HG03342 (cell line): ENCODE results near the gene VPS52.
A peak's percentile ranks its signal among the peaks of the same experiment; 100 is the strongest.

Experiments
- ATAC-seq: cut with Tn5 transposase; IDR thresholded peaks from one replicate; pipeline ENCODE4 v1.9.1; 2021; ENCODE audit warnings: mild to moderate bottlenecking, moderate library complexity; ENCODE audit not compliant: unreplicated experiment

The VPS52 gene

DNA sequence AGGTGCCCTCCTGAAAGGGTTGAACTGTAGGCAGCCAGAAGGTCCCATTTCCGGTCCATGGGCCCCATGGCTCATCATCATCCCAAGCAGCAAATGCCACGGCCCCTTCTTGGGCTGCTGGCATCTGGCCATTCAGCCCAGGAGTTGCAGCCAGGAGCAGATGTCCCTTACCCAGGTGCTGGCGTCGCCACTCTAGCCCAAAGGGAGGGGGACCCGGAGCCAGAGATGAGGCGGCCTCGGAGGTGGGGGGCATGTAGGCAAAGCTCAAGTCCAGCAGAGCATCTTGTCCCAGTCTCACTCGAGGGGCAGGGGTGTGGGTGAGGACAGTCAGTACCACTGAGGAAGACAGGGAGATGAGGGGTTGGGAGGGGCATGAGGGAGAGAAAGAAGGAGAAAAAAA lies 33.4 kb upstream of the VPS52 start:
- no peak for ATAC-seq

DNA sequence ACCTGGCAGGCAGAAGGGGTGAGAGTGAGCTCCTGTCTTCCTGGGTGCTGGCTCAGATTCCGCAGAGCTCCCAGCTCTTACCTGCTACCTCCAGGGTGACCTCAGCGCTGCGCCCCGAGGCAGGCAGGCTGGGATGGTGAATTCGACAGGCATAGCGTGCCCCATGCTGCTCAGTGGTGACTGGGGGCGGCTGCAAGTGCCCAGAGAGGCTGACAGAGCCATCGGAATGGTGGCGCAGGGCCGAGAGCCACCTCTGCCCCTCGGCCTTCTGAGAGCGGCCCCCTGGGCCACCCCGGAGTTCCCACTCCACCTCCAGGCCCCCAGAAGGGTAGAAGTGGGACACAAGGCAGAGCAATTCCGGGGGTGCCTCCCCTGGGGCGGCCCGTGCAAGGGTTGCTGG lies 32.5 kb upstream of the VPS52 start:
- ATAC-seq = no peak

DNA sequence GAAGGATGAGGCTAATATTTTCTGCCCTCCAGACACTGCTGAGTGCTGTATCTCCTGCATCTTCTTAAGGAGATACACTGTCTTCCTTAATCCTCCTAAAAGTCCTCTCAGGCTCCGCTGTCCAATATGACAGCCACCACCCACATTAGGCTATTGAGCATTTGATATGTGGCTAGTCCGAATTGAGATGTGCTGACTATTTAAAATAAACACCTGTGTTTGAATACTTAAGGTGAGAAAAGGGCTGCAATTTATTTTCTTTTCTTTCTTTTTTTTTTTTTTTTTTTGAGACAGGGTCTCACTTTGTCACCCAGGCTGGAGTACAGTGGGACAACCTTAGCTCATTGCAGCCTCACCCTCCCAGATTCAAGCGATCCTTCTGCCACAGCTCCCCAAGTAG lies 30.2 kb upstream of the VPS52 start:
- no peak for ATAC-seq

DNA sequence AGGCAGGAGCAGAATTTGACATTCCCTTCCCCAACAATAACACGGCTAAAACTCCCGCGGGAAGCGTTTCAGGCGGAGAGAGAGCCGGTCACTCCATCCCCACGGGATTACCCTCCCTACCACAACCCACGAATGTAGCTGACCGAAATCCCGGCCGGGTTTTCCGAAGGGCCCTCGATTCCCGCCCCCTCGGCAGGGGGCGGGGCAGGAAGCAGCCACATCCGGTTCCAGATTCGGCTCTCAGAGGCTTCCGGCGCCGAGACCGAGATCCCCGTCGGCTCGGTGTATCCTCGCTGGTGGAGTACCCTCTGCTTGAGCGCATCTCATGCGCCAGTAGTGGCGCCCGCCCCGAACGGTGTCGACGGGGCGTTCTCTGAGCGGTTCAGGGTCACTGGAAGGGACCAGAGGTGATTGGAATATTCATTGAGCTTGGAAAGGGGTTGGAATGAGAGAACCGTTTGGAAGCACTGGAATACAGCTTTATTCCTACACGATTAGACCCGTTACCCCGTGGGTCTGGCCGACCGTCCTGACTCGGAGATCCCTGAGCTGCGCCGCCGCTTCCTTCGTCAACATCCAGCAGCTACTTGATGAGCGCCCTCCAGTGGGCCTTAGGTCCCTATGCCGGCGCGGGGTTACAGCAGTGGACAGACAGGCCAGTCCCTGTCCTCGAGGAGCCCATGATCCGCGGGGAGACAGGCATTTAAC lies 27.7 kb upstream of the VPS52 start:
- ATAC-seq = peak; percentile 71

DNA sequence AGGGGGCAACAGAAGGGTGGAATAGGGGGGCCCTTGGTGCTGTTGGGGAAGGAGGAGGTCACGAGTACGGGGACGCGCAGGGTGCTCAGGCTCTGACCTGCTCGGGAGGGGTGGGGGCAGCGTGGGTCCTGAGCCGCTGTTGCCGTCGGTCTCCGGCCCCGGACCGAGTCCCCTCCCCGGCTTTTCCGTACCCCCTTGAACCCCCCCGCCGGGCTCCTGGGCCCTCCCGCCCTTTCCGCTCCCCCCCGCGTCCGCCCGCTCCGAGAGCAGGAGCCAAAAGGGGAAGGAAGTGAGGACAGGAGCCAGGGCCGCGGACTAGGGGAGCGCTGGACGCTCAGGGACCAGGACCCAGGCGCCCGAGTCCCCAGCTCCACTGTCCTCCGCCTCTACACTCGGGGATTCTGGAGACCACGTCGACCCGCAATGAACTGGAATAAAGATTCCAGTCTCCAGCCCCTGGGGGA lies 27.1 kb upstream of the VPS52 start, which contains the start of gene RGL2:
RGL2 (minus strand) TSS at position 170 of the 464 bp plus-strand sequence. CDS start 332 bp downstream, outside the sequence.
- ATAC-seq = peak; percentile 13

DNA sequence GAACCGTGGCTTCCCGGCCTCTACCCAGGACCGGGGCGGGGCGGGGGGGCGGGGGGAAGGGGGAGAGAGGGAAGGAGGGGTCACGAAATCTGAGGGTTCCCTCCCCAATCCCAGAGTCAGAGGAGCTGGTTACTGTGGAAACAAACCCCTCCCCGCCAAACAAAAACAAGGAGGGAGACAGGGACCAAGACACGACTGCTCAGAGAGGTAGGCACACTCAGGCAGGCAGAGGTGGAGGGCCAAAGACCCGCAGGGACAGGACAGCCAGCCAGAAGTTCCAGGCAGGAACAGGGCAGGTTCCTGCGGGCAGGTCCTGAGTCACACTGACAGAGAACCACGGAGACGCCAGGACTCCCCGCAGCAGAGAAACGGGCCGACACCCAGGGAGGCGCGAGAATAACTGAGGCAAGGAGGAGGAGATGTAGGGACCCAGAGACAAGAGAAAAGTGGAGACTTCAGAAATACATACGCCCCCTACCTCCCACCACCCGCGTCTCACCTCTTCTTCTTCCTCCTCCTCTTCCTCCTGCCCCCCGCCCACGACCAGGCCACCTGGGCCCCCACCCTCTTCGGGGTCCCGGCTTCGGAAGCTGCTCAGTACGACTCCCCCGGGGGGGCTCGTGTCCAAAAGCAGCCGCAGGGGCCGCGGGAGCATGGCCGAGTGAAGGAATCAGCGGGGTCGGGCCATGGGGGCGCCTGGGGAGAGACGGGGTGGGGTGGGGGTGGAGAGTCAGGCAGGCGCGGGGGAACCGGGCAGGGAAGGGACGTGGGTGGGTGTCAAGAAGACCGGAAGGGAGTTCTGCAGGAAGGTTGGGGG lies 26.5 kb upstream of the VPS52 start:
- ATAC-seq = peak; percentile 29

DNA sequence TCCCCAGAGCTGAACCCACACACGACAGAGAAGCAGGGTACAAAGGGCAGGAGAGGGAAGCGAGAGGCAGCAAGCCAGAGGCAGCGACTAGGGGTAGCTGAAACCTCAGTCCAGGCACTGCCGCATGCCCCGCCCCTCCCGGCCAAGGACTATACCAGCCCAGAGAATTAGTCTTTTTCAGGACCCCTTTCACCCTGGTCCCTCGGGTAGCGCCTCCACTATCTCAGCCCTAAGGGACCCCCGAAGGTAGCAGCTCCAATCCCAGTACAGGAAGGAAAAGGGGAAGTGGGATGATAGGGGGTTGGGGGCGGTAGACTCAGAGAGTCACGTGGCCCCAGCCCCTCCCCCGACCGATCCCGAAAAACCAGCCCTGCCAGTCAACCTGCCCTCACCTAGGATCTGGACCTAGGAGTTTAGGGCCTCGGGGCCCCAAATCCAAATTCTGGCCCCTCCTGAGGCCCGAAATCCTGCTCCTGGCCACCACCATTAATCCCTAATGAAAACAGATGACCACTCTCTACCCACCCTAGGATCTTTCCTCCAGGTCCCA lies 25.8 kb upstream of the VPS52 start:
- no peak for ATAC-seq

DNA sequence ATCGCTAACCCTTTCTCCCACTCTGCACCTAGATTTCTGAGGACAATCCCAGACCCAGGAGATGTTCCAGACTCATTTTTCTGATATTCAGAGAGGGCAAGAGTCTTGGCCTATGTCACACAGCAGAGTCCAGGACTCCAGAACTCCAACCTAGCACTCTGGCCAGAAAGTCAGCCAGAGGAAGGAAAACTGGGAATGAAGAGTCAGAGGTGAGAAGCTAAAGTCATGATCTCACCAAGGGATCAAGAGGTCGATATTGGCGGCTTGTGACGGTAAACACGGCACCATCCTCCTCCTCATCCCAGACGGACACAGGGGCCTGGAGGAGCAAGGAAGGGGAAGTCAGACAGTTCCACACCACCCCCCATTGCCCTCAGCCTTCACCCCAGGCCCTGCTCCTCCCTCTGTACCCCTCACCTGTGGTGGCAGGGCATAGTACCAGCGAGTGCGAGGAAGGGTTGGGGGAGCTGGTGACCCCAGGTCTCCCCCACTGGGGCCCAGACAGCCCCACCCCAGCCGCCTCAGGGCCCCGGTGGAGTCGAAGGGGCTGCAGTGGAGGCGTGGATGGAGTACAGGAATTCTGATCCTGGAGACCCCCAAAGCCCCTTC lies 25.2 kb upstream of the VPS52 start:
- no peak for ATAC-seq

DNA sequence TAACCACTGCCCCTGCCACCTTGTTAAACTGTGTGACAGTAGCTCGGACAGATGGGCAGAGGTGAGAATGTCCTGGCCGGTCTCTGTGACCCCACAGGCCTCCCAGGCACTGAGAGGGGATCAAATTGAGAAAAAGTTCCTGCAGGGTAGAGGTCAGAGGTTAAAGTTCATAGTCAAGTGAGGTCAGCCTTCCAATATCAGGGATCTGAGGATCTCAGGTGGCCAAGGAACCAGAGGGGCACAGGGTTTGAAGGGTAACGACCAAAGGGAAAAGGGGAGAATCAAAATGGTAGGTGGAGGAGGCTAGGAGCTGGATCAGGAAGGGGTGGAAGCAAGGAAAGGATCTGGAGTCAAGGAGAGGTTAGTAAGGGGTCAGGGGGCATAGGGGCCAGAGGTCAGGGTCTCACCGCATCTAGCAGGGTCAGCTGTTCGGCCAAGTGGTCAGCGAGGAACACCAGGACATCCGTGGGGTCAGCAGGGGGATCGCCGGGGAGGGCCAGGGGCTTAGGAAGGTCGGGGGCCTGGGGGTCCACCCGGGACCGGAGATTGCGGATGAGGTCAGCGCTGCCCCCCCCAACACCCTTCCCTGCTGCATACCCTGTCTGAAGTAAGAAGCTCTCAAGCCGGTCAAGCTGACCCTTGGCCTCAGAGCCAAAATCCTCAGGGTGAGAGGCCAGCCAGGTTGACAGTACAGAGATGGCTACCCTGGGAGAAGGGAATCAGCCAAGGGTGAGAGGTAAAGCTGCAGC lies 24.1 kb upstream of the VPS52 start:
- ATAC-seq = no peak

DNA sequence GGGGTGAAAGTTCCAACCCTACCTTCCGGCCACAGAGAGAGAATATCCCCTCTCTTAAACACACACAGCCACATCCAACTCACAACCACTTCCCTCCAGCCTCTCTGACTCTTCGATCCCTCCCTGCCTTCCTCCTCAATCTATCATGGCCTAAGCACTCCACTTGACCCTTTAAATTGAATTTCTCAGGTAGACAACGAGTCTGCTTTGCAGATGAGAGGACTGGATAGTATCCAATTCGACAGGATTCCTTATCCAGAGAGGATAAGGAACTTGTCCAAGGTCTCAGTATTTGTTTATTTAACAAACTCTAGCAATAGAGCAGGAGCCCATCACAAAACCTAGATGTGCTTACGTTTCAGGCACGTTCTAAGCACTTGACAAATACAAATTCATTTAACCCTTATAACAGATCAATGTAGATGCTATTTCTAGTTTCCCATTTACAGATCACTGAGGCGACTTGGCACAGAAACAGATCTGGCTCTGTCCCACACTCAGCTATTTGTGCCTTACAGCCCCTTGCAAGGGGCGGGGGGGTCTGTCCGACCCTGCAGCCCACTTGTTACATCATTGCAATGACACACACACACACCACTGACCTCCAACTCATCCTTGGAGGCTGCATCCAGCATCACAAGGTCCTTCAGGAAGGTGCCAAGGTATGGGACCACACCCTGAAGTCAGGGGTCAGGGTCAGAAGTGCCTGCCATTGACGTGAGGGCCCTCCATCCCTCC lies 22.6 kb upstream of the VPS52 start:
- no peak for ATAC-seq

DNA sequence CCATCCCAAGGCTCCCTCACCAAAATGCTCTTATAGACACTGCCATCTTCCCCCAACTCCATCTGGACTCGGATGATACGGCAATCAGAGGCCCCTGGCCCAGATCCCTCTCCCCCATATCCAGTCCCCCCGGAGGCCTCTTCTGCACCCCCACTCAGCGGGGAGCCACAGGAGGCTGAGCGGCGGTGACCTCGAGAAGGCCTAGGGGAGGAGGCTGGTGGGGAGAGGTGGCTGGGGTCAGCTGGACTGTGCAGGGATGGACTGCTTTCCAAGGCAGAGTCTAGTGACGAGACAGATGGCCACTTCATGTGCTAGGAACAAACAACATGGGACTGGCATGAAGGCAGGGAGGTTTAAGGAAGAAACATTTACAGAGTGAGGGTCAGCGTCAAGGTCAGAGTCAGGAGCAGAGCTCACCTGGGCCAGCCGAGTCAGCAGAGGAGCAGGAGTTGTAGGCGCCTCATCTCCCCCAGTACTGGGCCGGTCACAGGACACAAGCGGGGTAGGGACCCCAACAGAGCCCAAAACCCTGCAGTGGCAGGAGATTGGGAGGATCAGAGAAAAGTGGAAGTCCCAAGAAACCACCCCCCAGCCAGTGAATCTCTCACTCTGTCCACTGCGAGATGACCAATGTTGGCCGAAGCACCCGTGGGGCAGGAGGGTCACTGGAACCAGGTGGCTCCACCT lies 21.5 kb upstream of the VPS52 start:
- ATAC-seq = no peak

DNA sequence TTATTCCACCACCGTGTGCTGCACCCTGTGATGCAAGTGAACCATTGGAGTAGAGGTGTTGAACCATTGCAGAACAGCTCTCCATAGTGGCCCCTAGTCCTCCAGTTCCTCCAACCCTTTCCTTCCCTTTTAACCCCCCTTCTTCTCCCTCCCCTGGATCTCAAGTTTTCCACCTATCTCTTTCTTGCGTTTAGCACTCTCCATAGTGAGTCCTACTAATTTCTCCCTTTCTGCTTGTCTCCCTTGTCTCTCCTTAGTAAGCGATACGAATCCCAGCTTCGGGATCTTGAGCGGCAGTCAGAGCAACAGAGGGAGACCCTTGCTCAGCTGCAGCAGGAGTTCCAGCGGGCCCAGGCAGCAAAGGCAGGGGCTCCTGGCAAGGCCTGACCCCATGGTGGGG lies 18.8 kb upstream of the VPS52 start:
- no peak for ATAC-seq

DNA sequence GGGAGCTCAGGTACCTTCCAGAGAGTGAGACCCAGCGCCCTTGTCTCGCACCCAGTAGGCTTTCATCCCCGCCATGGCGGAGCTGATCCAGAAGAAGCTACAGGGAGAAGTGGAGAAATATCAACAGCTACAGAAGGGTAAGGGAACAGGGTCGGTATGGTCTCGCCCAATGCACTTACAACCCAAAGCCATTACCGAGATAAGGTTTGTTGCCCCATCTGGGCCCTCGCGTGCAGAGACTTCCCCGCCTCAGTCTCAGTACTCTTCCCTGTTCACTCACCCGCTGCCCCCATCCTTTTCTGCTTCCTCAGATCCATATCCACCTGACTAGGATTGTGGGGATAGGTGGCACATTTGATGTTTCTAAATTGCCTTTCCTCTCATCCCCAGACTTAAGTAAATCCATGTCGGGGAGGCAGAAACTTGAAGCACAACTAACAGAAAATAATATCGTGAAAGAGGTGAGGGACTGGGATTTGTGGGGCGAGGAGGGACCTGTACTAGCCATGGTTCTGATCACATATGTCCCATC lies 18.2 kb upstream of the VPS52 start:
- ATAC-seq = peak; percentile 9

DNA sequence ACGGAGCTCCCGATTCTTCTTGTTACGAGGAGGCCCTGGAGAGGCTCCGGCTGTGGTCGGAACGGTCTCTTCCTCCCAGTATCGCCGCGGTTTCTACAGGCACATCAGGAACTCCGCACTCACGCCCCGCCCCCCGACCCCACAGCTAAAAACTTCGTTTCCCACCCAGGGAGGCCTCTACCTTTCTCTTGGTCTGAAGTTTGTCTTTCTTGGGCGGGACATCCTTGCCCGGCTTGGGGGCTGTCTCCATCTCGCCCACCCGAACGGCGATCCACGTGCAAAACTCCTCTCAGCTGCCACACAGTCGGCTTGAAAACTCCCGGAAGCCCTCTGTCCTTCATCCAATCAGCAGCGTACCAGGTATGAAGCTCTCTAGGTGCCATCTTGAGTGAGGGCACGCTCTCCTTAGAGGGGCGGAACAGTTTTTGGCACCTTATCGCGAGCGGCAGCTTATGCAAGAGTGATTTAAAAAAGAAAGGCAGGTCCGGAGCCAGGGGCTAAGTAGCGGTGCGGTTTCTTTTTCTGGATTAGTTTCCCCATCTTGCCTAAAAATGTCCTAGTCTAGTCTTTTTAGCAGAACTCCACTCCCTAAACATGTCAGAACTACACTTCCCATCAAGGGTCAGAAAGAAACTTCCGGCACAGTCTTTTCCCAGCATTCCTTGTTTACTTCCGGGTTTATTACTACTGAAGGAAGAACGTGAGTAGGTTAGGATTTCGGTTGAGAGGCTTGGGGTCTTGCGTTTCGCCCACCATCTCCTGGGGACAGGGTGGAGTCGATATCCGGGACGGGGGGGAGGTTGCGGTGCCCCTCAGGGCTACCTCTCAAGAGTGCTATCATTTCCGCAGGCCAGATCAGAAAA lies 17.5 kb upstream of the VPS52 start, which contains the start of the genes PFDN6 and WDR46:
PFDN6 (plus strand) TSS at position 681 of the 863 bp plus-strand sequence. CDS start 256 bp downstream, outside the sequence.
WDR46 (minus strand) TSS at position 319 of the 863 bp plus-strand sequence; CDS start at position 250, 69 bp downstream.
- peak; percentile 77 for ATAC-seq

DNA sequence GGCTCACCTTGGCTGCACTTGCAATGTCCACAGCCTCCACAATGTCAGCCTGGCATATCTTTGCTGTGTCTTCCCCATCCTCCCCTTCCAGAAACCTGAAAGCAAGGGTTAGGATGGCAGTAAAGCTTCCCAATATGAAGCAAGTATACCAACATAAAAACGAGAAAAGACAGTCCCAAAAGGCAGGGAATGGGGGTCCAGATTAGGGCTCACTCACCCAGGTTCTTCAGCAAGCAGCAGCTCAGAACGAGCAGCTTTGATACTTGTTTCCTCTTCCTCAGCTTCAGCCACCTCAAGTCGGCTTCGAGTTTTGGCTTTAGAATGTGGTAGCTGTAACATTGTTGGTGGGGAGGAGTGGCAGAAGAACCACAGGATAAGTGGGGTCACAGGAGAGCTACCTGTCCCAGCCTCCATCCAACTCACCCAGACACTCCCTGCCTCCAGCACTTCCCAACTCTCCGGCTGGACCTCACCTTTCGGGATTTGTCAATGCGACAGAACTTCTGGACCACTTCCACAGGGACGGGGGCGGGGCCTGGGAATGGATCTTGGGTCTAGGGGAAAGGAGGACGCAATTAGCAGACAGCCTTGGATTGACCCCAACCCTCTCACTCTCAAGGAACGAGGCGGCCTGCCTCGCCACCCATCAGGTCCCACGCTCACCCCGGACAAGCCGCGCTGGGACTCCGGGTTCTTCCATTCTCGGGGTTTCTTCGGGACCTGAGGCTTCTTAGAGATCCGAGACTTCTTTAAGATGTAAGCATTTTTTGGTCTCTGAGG lies 16.7 kb upstream of the VPS52 start:
- no peak for ATAC-seq

DNA sequence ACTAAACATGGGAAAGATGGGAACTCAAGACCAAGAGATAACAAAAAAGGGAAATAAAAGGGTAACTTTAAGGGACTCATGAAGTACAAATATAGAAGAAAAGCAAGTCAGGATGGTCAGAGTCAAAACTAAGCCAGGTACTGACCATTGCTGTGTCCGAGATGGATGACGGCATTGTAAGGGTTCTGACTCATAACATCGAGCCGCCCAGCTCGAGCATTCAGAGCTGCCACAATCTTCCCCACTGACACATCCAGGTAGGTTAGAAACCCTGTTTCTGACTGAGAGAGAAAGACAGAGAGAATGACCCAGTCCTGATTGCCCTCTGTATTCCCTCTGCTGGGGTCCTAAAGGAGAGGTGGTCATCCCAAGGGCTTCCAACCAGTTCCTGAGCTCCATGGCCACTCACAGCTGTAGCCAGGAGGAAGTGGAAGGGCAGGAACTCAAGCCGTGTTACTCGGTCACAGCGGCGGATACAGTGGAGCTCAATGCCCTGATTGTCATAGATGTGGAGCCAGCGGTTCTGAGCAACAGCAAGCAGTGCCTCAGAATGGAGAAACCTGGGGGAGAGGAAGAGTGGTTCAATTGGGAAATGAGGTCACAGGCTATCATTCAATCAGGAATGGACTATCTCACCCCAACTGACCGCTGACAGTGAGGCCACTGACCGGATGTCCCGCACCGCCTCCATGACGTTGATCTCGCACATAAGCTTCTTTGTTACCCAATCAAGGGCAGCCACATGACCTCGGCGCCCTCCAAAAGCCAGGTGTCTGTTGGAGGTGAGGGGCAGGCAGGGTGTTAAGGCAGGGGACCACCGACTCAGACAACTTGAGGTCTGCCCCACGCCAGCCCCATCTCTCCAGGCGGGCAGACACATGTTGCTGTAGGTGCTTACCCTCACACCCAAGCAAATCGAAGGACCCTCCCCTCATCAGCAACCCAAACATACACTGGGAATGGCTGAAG lies 15.6 kb upstream of the VPS52 start:
- no peak for ATAC-seq
